Measurements from ENCODE around the gene MAN1B1. TPM values are rescaled to one million over a fixed set of nuclear protein-coding genes. Genes with fewer than 3 reads are reported as not detected.

The MAN1B1 gene
- total RNA-seq, 1 donor from 2014 or later, result 54.0 TPM

DNA sequence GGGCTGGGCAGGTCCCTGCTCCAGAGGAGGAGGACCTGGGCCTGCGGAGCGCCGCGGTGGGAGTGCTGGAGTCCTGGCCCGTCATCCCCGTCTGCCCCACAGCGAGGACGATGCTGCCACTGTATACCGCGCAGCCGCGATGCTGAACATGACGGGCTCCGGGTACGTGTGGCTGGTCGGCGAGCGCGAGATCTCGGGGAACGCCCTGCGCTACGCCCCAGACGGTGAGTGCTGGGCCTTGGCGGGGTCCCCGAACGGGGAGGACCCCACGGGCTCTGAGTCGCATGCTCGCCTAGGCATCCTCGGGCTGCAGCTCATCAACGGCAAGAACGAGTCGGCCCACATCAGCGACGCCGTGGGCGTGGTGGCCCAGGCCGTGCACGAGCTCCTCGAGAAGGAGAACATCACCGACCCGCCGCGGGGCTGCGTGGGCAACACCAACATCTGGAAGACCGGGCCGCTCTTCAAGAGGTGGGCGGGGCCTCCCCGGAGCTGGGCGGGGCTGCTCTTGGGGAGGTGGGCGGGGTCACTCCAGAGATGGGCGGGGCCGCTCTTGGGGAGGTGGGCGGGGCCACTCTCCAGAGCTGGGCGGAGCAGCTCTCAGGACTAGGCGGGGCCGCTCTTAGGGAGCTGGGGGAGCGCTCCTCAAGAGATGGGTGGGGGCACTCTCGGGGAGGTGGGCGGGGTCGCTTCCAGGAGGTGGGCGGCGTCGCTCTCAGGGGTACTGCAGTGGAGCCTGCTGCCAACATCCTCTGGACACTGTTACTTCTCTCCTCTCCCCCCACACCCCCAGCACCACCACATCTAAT is 70.0 kb downstream of the MAN1B1 start:
- H3K27ac Mint-ChIP-seq (ENCODE audit: unreplicated experiment), result no peak overlapping the region
- no peak overlapping the region for H3K4me3 Mint-ChIP-seq
- DNase-seq (ENCODE audit: low read depth, low spot score), result no peak
- H3K4me1 Mint-ChIP-seq, result peaks cover 5% of the 10 kb centered on the region
- peaks cover 61% of the 10 kb centered on the region for H3K27me3 Mint-ChIP-seq (ENCODE audit: low read depth)
- no peak for TF ChIP-seq CTCF (conservative IDR thresholded peaks at IDR 0.05)
- H3K36me3 Mint-ChIP-seq (ENCODE audit: low read depth), result no peaks in the 10 kb centered on the region
- no peaks in the 10 kb centered on the region for H3K9me3 Mint-ChIP-seq

GRCh38 chr9:137157618-137158415 is 71.0 kb downstream of the MAN1B1 start:
- Mint-ChIP-seq H3K36me3 (ENCODE audit: low read depth) (no peaks in the 10 kb centered on the region), H3K4me1 (peaks cover 5% of the 10 kb centered on the region), H3K4me3 (no peak overlapping the region), H3K27me3 (ENCODE audit: low read depth) (peaks cover 69% of the 10 kb centered on the region), H3K9me3 (no peaks in the 10 kb centered on the region), H3K27ac (ENCODE audit: unreplicated experiment) (no peak overlapping the region)
- TF ChIP-seq CTCF (conservative IDR thresholded peaks at IDR 0.05), result no peak
- no peak for DNase-seq (ENCODE audit: low read depth, low spot score)

DNA sequence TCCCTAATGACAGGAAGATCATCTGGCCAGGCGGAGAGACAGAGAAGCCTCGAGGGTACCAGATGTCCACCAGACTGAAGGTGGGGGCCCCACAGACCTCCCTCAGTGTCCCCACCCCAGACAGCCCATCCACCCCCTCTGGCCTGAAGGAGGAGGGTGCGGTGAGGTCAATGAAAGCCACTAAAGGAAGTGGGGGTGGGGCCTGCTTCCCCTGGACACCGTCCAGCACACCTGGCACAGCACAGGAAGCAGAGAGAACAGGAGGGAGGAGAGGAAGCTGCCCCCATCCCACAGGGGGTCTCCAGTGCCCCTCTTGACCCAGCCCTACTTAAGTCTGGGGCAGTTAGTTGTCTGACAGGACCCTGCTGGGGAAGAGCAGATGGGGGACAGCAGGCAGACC is 71.8 kb downstream of the MAN1B1 start:
- no peak overlapping the region for H3K27ac Mint-ChIP-seq (ENCODE audit: unreplicated experiment)
- no peak overlapping the region for H3K4me3 Mint-ChIP-seq
- H3K4me1 Mint-ChIP-seq, result peaks cover 5% of the 10 kb centered on the region

More for the DNA sequence above, 71.8 kb downstream of the MAN1B1 start:
- no peak for DNase-seq (ENCODE audit: low read depth, low spot score)
- no peaks in the 10 kb centered on the region for H3K36me3 Mint-ChIP-seq (ENCODE audit: low read depth)
- H3K27me3 Mint-ChIP-seq (ENCODE audit: low read depth), result peaks cover 77% of the 10 kb centered on the region
- H3K9me3 Mint-ChIP-seq, result no peaks in the 10 kb centered on the region
- no peak for TF ChIP-seq CTCF (conservative IDR thresholded peaks at IDR 0.05)

Other genes starting within 250 kb of the MAN1B1 start
- 2.8 and 3.3 TPM in 2 replicates for gene AJM1, start 244.5 kb upstream of the MAN1B1 start, total RNA-seq
- 170 and 175 TPM in 2 replicates for gene PHPT1, start 237.6 kb upstream of the MAN1B1 start, total RNA-seq
- 19.3 and 20.6 TPM in 2 replicates for gene MAMDC4, start 234.6 kb upstream of the MAN1B1 start, total RNA-seq
- 338 and 339 TPM in 2 replicates for gene EDF1, start 220.7 kb upstream of the MAN1B1 start, total RNA-seq
- 30.1 and 34.4 TPM in 2 replicates for gene TRAF2, start 200.5 kb upstream of the MAN1B1 start, total RNA-seq
- gene FBXW5, start 142.2 kb upstream of the MAN1B1 start, total RNA-seq, result 81.2 and 83.9 TPM in 2 replicates
- 0.59 and 0.98 TPM in 2 replicates for gene C8G, start 141.7 kb upstream of the MAN1B1 start, total RNA-seq
- gene LCN12, start 134.7 kb upstream of the MAN1B1 start, total RNA-seq, result 0.50 and 1.1 TPM in 2 replicates
- not detected in 2 replicates for gene PTGDS, start 109.5 kb upstream of the MAN1B1 start, total RNA-seq
- not detected in 2 replicates for gene LCNL1, start 104.0 kb upstream of the MAN1B1 start, total RNA-seq
- gene PAXX, start 94.6 kb upstream of the MAN1B1 start, total RNA-seq, result 82.6 and 84.9 TPM in 2 replicates
- gene CLIC3, start 90.4 kb upstream of the MAN1B1 start, total RNA-seq, result not detected in 2 replicates
- gene ABCA2, start 58.7 kb upstream of the MAN1B1 start, total RNA-seq, result 31.7 and 37.1 TPM in 2 replicates
- gene FUT7, start 54.9 kb upstream of the MAN1B1 start, total RNA-seq, result 0.14 TPM in 1 of 2 replicates, not detected in the other
- 54.7 and 61.1 TPM in 2 replicates for gene NPDC1, start 40.8 kb upstream of the MAN1B1 start, total RNA-seq
- not detected in 2 replicates for gene ENTPD2, start 32.9 kb upstream of the MAN1B1 start, total RNA-seq
- gene SAPCD2, start 16.4 kb upstream of the MAN1B1 start, total RNA-seq, result 29.8 and 31.1 TPM in 2 replicates
- 2.6 and 2.9 TPM in 2 replicates for gene UAP1L1, start 9.5 kb upstream of the MAN1B1 start, total RNA-seq
- 37.9 and 46.5 TPM in 2 replicates for gene DPP7, start 27.7 kb downstream of the MAN1B1 start, total RNA-seq
- 0.14 and 0.44 TPM in 2 replicates for gene GRIN1, start 52.2 kb downstream of the MAN1B1 start, total RNA-seq
- gene LRRC26, start 83.1 kb downstream of the MAN1B1 start, total RNA-seq, result 0.37 and 0.48 TPM in 2 replicates
- not detected in 2 replicates for gene TMEM210, start 85.1 kb downstream of the MAN1B1 start, total RNA-seq
- 69.3 and 71.7 TPM in 2 replicates for gene ANAPC2, start 101.6 kb downstream of the MAN1B1 start, total RNA-seq
- gene SSNA1, start 101.7 kb downstream of the MAN1B1 start, total RNA-seq, result 64.8 and 66.4 TPM in 2 replicates
- gene TPRN, start 113.8 kb downstream of the MAN1B1 start, total RNA-seq, result 22.0 and 25.1 TPM in 2 replicates
- 45.0 and 49.7 TPM in 2 replicates for gene TMEM203, start 118.7 kb downstream of the MAN1B1 start, total RNA-seq
- gene NDOR1, start 118.7 kb downstream of the MAN1B1 start, total RNA-seq, result 36.6 and 39.4 TPM in 2 replicates
- gene RNF208, start 135.3 kb downstream of the MAN1B1 start, total RNA-seq, result 9.7 and 10.1 TPM in 2 replicates
- gene CYSRT1, start 138.2 kb downstream of the MAN1B1 start, total RNA-seq, result 1.2 and 1.6 TPM in 2 replicates
- gene RNF224, start 140.5 kb downstream of the MAN1B1 start, total RNA-seq, result 0.16 TPM in 1 of 2 replicates, not detected in the other
- not detected in 2 replicates for gene SLC34A3, start 143.9 kb downstream of the MAN1B1 start, total RNA-seq
- gene TUBB4B, start 154.3 kb downstream of the MAN1B1 start, total RNA-seq, result 329 and 336 TPM in 2 replicates
- 0.26 TPM in 1 of 2 replicates, not detected in the other for gene STPG3, start 164.3 kb downstream of the MAN1B1 start, total RNA-seq
- 76.7 and 79.0 TPM in 2 replicates for gene NELFB, start 168.3 kb downstream of the MAN1B1 start, total RNA-seq
- 0.75 and 0.86 TPM in 2 replicates for gene TOR4A, start 190.7 kb downstream of the MAN1B1 start, total RNA-seq
- 31.7 and 33.7 TPM in 2 replicates for gene NRARP, start 215.3 kb downstream of the MAN1B1 start, total RNA-seq

Measured in neural crest cell (in vitro differentiated cells).